Rectal smooth muscle tissue (tissue), 1 donor: ENCODE measurements around the gene LRRC36.

ENCODE experiments used
- H3K27ac ChIP-seq: one replicate; pipeline ENCODE4 v1.7.0; 2013; ENCODE audit warnings: low read depth, low read length, inconsistent platforms
- H3K27me3 ChIP-seq: one replicate; pipeline ENCODE4 v1.7.0; 2013; ENCODE audit warnings: low read length; ENCODE audit not compliant: control insufficient read depth, insufficient read depth
- H3K36me3 ChIP-seq: one replicate; pipeline ENCODE4 v1.7.0; 2013; ENCODE audit warnings: low read length; ENCODE audit not compliant: control insufficient read depth, insufficient read depth
- H3K4me1 ChIP-seq: one replicate; pipeline ENCODE4 v1.7.0; 2013; ENCODE audit warnings: low read length; ENCODE audit not compliant: control insufficient read depth, insufficient read depth
- H3K4me3 ChIP-seq: one replicate; pipeline ENCODE4 v1.7.0; 2013; ENCODE audit warnings: low read length
- H3K9ac ChIP-seq: one replicate; pipeline ENCODE4 v1.7.0; 2013; ENCODE audit warnings: low read length

LRRC36 gene

DNA sequence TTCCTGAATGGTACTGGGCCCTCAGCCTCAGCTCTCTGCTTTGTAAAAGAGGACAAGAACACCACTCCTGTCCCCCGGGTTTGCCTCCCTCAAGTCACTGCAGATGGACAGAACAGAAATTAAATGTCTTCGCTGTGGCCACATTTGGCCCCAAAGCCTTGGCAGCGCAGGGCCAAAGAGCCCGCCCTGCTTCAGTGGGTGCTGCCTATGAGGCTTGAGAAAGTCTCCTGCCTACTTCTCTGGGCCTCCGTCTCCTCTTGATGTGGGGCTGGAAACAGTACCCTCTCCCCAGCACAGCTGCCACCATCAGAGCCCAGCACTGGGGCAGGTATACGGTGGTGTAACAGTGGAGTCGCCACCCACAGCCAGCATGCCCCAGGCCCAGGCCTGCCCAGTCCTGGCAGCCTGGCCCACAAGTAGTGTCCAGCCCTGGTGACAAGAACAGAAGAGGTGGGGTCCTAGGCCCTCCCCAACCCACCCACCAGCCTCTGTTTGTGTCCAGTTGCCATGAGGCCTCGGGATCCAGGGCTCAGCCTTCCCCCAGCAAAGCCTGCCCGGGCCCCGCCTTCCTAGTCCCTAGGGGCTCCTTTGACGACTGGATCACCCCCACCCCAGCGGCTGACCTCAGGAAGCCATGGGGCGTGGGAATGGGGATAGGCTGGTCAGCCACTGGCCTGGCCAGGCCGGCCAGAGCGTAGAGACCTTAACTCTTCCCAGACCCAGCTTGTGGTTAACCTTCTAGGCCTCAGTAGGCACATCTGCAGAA, 70.6 kb downstream of the LRRC36 start:
- Histone ChIP-seq H3K36me3 (no peaks in the 10 kb centered on the region), H3K27me3 (no peaks in the 10 kb centered on the region), H3K4me1 (peaks cover 18% of the 10 kb centered on the region), H3K27ac (peak overlapping the region; percentile 71), H3K9ac (no peak overlapping the region), H3K4me3 (no peak overlapping the region)

DNA sequence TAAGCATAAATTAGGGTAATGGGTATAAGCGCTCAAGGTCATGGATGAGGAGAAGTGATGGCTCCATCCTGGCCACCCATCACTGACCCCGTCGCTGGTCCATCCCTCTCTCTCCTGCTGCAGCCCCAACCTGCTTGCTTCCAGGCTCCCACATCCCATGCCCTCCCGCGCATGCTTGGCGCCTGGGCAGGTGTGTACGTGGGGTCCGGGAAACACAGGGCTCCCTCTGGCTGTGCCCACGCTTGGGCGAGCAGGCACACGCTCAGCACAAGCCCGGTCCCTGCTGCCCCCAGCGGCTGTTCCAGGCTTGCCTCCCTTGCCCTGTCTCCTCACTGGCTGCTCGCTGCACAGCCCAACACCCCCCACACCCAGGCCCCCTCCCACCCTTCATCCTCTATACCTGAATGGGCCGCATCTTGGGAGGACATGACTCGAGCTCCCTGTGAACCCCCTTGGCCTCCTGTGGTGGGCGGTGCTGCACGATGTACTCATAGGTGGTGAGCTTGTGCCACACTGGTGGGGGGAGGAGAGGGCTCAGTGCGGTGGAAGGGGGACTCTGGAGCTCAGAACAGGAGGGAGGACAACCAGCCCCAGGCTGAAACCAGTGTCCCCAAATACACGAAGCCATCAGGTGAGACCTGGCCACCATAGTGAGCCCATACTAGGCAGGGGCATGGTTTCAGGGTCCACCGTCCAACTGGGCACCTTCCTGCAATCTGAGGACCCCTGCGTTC, 71.4 kb downstream of the LRRC36 start:
- H3K9ac ChIP-seq, result no peak overlapping the region
- no peaks in the 10 kb centered on the region for H3K27me3 ChIP-seq
- H3K27ac ChIP-seq, result no peak overlapping the region
- H3K4me3 ChIP-seq, result no peak overlapping the region
- H3K4me1 ChIP-seq, result peaks cover 12% of the 10 kb centered on the region
- H3K36me3 ChIP-seq, result no peaks in the 10 kb centered on the region

DNA sequence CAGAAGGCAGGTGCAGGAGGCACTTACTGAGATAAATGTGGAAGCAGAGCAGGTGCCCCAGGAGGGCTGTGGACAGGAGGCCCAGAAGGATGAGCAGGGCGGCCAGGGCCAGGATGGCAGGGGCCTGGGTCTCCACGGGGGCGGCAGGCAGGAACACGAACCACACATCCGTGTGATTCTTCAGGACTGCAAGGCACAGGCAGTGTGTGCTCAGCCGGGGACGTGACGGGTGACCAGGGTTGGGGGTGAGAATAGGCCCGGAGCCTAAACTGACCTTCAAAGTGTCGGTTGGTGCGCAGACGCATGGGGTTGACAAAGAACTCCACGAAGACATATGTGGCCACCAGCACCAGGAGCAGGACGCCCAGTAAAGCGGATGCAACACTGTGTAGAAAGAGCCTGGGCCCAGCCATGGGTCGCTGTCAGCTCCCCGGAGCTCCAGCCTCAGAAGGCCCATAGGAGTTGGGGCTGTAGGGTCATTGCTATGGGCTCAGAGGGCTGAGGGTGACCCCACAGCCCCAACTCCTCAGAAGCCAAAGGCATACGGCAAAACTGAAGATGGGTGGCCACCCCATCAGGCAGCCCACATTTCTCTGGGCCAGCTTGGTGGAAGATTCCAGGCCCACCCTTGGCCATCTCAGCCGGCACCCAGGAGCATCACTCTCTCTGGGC, 72.1 kb downstream of the LRRC36 start:
- Histone ChIP-seq H3K4me1 (peaks cover 11% of the 10 kb centered on the region), H3K27ac (no peak overlapping the region), H3K27me3 (no peaks in the 10 kb centered on the region), H3K9ac (no peak overlapping the region), H3K36me3 (no peaks in the 10 kb centered on the region), H3K4me3 (peak overlapping the region; percentile 30)

DNA sequence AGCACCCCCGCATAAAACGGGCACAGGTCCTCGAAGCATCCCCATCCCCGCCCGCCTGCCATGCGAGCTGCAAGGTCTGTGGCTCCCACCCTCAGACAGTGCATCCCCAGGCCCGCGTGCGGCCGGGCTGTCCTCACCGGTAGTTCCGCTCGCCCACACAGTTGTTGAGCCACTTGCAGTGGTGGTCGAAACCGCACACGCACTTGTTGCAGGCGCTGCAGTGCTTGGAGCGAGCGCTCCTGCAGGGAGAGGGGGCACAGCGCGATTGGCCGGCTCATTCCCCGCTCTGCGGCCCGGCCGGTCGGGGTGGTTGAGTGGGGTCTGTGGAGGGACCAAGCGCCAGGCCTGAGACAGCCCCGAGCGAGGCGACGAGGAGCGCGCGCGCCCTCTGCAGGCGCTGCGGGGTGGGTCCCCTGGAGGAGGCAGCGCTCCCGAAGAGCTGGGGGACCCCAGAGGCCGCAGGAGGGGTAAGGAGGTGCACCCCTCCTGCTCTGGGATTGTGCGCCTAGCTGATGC, 72.7 kb downstream of the LRRC36 start:
- H3K27ac ChIP-seq, result no peak overlapping the region
- H3K4me1 ChIP-seq, result peaks cover 11% of the 10 kb centered on the region
- H3K9ac ChIP-seq, result no peak overlapping the region
- H3K4me3 ChIP-seq, result peak overlapping the region; percentile 30
- H3K27me3 ChIP-seq, result no peaks in the 10 kb centered on the region
- H3K36me3 ChIP-seq, result no peaks in the 10 kb centered on the region

DNA sequence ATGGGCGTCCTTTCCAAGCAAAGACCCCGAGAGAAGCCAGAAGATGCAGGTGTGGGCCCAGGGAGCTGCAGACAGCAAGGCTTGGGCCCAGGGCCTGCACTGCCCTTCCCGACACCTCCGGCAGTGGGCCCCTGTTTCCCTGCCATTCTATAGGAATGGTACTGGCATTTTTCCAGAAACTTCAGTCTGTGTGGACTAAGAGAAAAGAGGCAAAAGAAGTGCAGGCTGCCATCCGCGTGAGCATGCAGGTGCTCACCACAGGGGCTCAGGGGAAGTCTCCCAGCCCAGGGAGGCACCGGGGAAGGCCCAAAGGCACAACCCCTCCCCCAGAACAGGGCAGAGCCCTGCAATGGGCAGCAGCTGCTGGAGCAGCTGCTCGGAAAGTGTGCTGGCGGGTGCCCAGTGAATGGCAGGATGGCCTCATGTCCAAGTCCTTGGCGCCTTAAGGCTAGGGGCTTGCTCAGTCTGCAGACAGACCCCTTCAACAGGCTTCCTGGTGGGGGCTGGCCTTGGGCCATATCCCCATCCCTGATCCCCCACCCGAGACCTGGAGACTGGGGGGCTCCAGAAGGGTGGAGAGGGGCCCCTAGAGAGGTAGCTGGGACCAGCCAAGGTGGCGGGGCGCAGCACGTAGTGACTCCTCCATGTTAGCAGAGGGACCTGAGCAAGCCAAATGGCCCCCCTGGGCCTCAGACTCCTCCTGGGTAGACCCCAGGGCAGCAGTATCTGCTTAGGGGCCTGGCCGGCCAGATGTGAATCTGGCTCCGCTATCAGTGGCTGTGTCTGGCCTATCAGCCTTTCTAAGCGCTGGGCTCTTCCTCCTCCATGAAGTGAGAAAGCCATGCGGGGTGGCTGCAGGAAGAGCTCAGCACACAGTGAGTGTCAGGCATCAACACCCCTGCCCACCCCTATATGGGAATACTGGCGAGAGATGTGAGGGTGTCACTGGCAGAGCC, 73.4 kb downstream of the LRRC36 start:
- H3K4me1 ChIP-seq, result peaks cover 11% of the 10 kb centered on the region
- H3K9ac ChIP-seq, result no peak overlapping the region
- no peaks in the 10 kb centered on the region for H3K36me3 ChIP-seq
- H3K27me3 ChIP-seq, result no peaks in the 10 kb centered on the region
- no peak overlapping the region for H3K4me3 ChIP-seq
- no peak overlapping the region for H3K27ac ChIP-seq

DNA sequence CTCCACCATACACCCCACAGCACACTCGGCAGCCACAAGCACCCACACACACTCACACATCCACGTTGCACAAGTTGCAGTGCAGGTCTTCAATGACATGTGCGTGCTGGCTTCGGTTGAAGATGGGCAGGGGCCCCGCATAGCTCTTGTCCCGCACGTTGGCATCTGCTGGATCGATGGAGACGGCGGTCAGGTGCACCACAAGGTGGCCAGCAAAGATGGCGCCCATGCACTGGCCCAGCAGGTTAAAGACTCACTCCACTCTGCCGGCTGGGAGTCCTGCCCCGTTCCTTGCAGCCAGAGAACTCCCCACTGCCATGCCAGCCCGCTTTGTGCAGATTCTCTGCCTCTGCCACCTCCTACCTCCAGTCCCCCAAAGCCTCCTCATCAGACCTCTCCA, 74.3 kb downstream of the LRRC36 start:
- H3K27me3 ChIP-seq, result no peaks in the 10 kb centered on the region
- no peak overlapping the region for H3K27ac ChIP-seq
- no peak overlapping the region for H3K4me3 ChIP-seq
- no peaks in the 10 kb centered on the region for H3K36me3 ChIP-seq
- H3K4me1 ChIP-seq, result peaks cover 8% of the 10 kb centered on the region
- no peak overlapping the region for H3K9ac ChIP-seq

DNA sequence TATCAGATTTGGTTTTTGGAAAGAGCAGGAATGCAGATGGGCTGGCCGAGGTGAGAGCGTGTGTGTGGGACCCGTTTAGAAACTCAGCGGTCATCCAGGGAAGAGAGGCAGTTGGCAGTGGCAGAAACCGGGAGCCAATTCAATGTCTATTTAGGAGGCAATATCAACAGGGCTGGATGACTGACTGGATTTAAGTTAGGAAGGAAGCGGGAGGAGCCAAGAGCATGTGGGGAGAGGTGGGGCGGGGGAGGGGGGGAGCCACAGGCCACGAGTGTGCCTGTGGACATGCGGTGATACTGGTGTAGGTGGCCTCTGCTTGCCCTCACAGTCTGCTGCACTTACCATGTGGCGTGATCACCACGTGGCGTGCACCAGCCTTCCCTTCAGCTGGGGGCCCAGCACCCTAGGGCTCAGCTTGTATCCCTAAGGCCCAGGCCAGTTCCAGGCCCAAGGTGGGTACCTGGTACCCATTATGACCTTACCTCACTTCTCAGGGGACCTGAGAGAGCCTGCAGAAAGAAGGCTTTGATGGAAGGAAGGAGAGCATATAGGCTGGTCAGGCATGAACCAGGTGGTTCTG, 77.5 kb downstream of the LRRC36 start:
- H3K9ac ChIP-seq, result no peak overlapping the region
- H3K27me3 ChIP-seq, result no peaks in the 10 kb centered on the region
- no peak overlapping the region for H3K4me3 ChIP-seq
- H3K27ac ChIP-seq, result no peak overlapping the region
- H3K36me3 ChIP-seq, result no peaks in the 10 kb centered on the region
- peaks cover 5% of the 10 kb centered on the region for H3K4me1 ChIP-seq

DNA sequence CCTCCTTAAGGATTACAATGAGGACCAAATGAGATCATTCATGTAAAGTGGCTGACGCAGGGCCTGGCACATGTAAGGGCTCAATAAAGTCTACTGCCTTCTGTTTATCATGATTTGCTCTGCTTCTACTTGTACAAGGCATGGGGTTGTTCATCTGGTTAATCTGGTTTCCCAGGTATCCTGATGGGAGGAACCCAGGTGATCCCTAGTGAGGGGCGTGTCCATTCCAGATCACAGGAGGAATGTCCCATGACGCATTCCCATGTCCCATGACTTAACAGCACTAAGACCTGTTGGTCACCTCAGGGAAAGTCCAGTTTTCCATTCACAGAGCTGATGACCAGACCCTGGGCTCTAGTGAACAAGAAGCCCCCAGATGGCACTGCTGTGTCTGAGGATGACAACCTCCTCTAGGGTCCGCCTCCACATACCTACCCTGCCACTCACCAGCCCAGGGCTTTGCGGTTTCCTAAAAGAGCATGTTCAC, 78.2 kb downstream of the LRRC36 start:
- no peaks in the 10 kb centered on the region for H3K27me3 ChIP-seq
- peaks cover 5% of the 10 kb centered on the region for H3K4me1 ChIP-seq
- H3K9ac ChIP-seq, result no peak overlapping the region
- no peak overlapping the region for H3K4me3 ChIP-seq
- H3K27ac ChIP-seq, result no peak overlapping the region
- no peaks in the 10 kb centered on the region for H3K36me3 ChIP-seq

DNA sequence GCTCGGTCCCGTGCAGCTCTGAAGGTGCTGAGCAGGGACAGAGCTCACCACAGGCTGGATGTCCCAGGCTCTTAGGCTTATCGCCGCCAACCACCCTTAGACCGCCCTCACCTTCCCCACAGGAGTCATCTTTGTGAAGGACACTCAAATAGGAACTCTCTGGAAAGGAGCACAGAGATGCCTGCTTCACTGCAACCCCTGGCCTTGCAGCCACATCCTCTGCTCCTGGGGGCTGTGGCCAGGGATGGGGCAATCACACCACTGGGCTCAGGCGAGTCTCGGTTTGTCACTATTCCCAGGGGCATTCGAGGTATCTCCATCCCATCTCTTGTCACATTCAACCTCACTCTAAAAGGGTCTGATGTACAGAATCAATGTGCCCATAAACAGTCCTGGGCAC, 78.7 kb downstream of the LRRC36 start:
- H3K4me3 ChIP-seq, result no peak overlapping the region
- H3K9ac ChIP-seq, result peak overlapping the region; percentile 10
- H3K4me1 ChIP-seq, result peaks cover 5% of the 10 kb centered on the region
- no peak overlapping the region for H3K27ac ChIP-seq
- no peaks in the 10 kb centered on the region for H3K36me3 ChIP-seq
- no peaks in the 10 kb centered on the region for H3K27me3 ChIP-seq

DNA sequence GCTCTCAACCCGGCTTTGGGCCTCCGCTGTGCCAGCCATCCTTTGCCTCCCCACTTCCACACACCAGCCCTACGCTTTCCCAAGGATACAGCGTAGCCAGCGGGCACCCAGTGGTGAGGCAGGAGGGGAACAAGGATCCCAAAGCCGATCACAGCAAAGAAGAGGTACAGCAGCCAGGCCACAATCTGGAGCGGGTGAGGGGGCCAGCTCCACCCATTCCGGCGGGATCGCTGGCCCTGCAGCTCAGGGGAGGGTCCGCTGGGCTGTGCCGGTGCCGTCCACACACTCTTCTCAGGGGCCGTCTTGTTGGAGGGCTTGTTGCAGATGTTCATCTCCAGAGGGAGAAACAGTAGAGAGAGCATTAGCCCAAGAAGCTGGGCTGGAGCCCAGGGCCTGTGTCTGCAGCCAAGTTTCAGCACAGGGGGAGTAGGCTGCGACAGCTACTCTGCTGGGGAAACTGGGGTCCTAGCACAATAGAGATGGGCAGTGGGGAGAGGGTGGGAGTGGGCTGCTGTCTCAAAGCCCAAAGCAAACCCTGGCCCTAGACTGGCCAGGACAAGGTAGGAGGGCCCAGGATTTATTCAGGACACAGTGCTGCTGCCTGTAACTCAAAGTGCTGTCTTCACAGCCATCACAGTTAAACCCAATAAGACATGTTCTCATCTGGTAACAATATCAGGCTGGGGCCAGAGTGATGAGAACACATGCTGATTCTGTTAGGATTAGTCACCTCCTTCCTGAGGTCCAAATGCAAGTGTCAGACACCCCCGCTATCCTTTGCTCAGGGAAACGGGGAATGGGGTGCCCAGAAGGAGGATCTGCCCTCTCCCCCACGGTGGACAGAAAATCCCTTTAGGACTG, 79.7 kb downstream of the LRRC36 start:
- peaks cover 5% of the 10 kb centered on the region for H3K4me1 ChIP-seq
- no peak overlapping the region for H3K9ac ChIP-seq
- no peaks in the 10 kb centered on the region for H3K27me3 ChIP-seq
- H3K4me3 ChIP-seq, result no peak overlapping the region
- H3K36me3 ChIP-seq, result no peaks in the 10 kb centered on the region
- peak overlapping the region; percentile 61 for H3K27ac ChIP-seq
